Body of pancreas (tissue), 4 donors: ENCODE results near the gene PHB1. TPM values are rescaled to one million over a fixed set of nuclear protein-coding genes. Genes with fewer than 3 reads are reported as not detected.

Source experiments
- ATAC-seq: fragments of 150-250 bp; one replicate; pipeline ENCODE4 v1.9.1; 2016
- DNase-seq, 4 donors: peaks; one replicate each; pipeline ENCODE4 v3.0.0-alpha.2; 2019
- H3K27ac ChIP-seq, 4 donors: fragments of 200-600 bp; sonication (generic); 1 replicate in 3 of 4; 2 replicates in 1 of 4; pipeline versions ENCODE4 v1.5.1 to v1.6.1; 2016 to 2019; ENCODE audit warnings: mild to moderate bottlenecking in 1 of 4, mixed read lengths in 1 of 4, moderate library complexity in 1 of 4
- H3K27me3 ChIP-seq, 2 donors: fragments of 200-600 bp; sonication (generic); one replicate each; pipeline ENCODE4 v1.6.0; 2016; ENCODE audit warnings: mild to moderate bottlenecking in 1 of 2
- H3K36me3 ChIP-seq, 2 donors: fragments of 200-600 bp; sonication (generic); replicated peaks in 1 of 2; 2 replicates each; pipeline ENCODE4 v1.5.1; 2016; ENCODE audit warnings: low read depth in 2 of 2; ENCODE audit not compliant: insufficient read depth in 1 of 2
- H3K4me1 ChIP-seq: fragments of 200-600 bp; sonication (generic); one replicate; pipeline ENCODE4 v1.6.0; 2016
- H3K4me3 ChIP-seq, 2 donors: fragments of 200-600 bp; sonication (generic); 1 replicate in 1 of 2; 2 replicates in 1 of 2; pipeline ENCODE4 v1.5.1; 2016 to 2019
- H3K9me3 ChIP-seq, 3 donors: fragments of 200-600 bp; sonication (generic); 1 replicate in 2 of 3; 2 replicates in 1 of 3; pipeline ENCODE4 v1.5.1; 2016
- CTCF ChIP-seq, 7 experiments: fragments of 450-650 bp in 4 of 7; fragments of 200-600 bp in 3 of 7; sonication (generic) in 3 of 7; IDR thresholded peaks; one replicate each; pipeline ENCODE4 v1.5.1; 2016 to 2019; ENCODE audit warnings: antibody characterized with exemption in 7 of 7
- POLR2A ChIP-seq, 3 donors: fragments of 450-650 bp; IDR thresholded peaks; one replicate each; pipeline ENCODE4 v1.6.1; 2016; ENCODE audit warnings: antibody characterized with exemption in 3 of 3, mild to moderate bottlenecking in 2 of 3
- WGBS, 2 donors: methylation state at CpG; one replicate each; pipeline ENCODE4 v1.1.5; 2017; 5-methylcytosine and 5-hydroxymethylcytosine counted together
- intact Hi-C: fragments of 100-400 bp; cut with DNase I; formaldehyde crosslinking; loops from one replicate; pipeline ENCODE4 v1.15.1; 2023
- total RNA-seq, 2 donors: library from RNA; depleted of rRNA; stranded (reverse); fragments of >200 nt; gene quantifications; one replicate each; pipeline ENCODE4 v1.1.0, GENCODE V29; 2016

Gene PHB1
- total RNA-seq, 2 donors from 2014 or later = 37.1 to 38.6 TPM

- Histone ChIP-seq H3K27me3 (no peaks in the 10 kb centered on the region), H3K4me1 (no peaks in the 10 kb centered on the region), H3K27ac (no peak overlapping the region), H3K4me3 (no peak overlapping the region), H3K9me3 (no peaks in the 10 kb centered on the region), H3K36me3 (no peaks in the 10 kb centered on the region)
- 14 to 17% methylated on average over 24 to 30 of the region's 30 CpGs for WGBS, 2 donors
- ATAC-seq = no peak
- TF ChIP-seq POLR2A (IDR thresholded peaks at IDR 0.05) (no peak), CTCF (IDR thresholded peaks at IDR 0.05) (no peak)
- DNase-seq = no peak
- intact Hi-C loops = loop anchor here (5.0 kb wide), 1 partner anchor 119 kb away; no protein-coding TSS in a partner anchor
Measured at GRCh38 chr17:49438436-49439278, 24.0 kb upstream of the PHB1 start.

GRCh38 chr17:49437696-49438435 lies 23.2 kb upstream of the PHB1 start:
- H3K36me3 ChIP-seq = no peaks in the 10 kb centered on the region
- DNase-seq (no peak), ATAC-seq (no peak)
- H3K27ac ChIP-seq = no peak overlapping the region
- no peak overlapping the region for H3K4me3 ChIP-seq
- H3K9me3 ChIP-seq = no peaks in the 10 kb centered on the region
- intact Hi-C loops = loop anchor here (5.0 kb wide), 1 partner anchor 119 kb away; no protein-coding TSS in a partner anchor
- no peaks in the 10 kb centered on the region for H3K4me1 ChIP-seq
- 58 to 69% methylated on average over 7 of the region's 7 CpGs for WGBS, 2 donors
- TF ChIP-seq POLR2A (IDR thresholded peaks at IDR 0.05) (no peak), CTCF (IDR thresholded peaks at IDR 0.05) (no peak)
- no peaks in the 10 kb centered on the region for H3K27me3 ChIP-seq

GRCh38 chr17:49436174-49436573 lies 21.5 kb upstream of the PHB1 start:
- DNase-seq (no peak), ATAC-seq (no peak)
- no peak overlapping the region for H3K4me3 ChIP-seq
- no peak overlapping the region for H3K27ac ChIP-seq
- no peaks in the 10 kb centered on the region for H3K27me3 ChIP-seq
- TF ChIP-seq CTCF (IDR thresholded peaks at IDR 0.05) = no peak
- TF ChIP-seq POLR2A (IDR thresholded peaks at IDR 0.05) = no peak
- H3K36me3 ChIP-seq = no peaks in the 10 kb centered on the region
- no peaks in the 10 kb centered on the region for H3K9me3 ChIP-seq
- 54 to 65% methylated on average over 4 of the region's 4 CpGs for WGBS, 2 donors
- intact Hi-C loops = loop anchor here (5.0 kb wide), 1 partner anchor 121 kb away; no protein-coding TSS in a partner anchor
- H3K4me1 ChIP-seq = no peaks in the 10 kb centered on the region

GRCh38 chr17:49435671-49436029 lies 21.0 kb upstream of the PHB1 start:
- ATAC-seq (no peak), DNase-seq (no peak)
- intact Hi-C loops = loop anchor here (5.0 kb wide), 1 partner anchor 122 kb away; no protein-coding TSS in a partner anchor
- TF ChIP-seq CTCF (IDR thresholded peaks at IDR 0.05) (no peak), POLR2A (IDR thresholded peaks at IDR 0.05) (no peak)
- Histone ChIP-seq H3K9me3 (no peaks in the 10 kb centered on the region), H3K4me3 (no peak overlapping the region), H3K36me3 (no peaks in the 10 kb centered on the region), H3K27me3 (no peaks in the 10 kb centered on the region), H3K27ac (no peak overlapping the region), H3K4me1 (no peaks in the 10 kb centered on the region)
- 37 to 55% methylated on average over 4 of the region's 4 CpGs for WGBS, 2 donors
